Hepatocyte (in vitro differentiated cells): ENCODE data around the gene KIF20B. TPM values are rescaled to one million over a fixed set of nuclear protein-coding genes. Genes with fewer than 3 reads are reported as not detected.

Experiments
- DNase-seq: peaks from one replicate; pipeline ENCODE4 v3.0.0-alpha.2; 2016; ENCODE audit warnings: low spot score
- H2AFZ ChIP-seq: fragments of 200-600 bp; sonication (generic); 2 replicates; pipeline ENCODE4 v1.6.0; 2016; ENCODE audit warnings: antibody characterized with exemption, mild to moderate bottlenecking
- H3K27ac ChIP-seq: fragments of 200-600 bp; sonication (generic); 2 replicates; pipeline ENCODE4 v1.5.1; 2016; ENCODE audit warnings: mild to moderate bottlenecking
- H3K27me3 ChIP-seq: fragments of 200-600 bp; sonication (generic); 2 replicates; pipeline ENCODE4 v1.6.1; 2016
- H3K36me3 ChIP-seq: fragments of 200-600 bp; sonication (generic); replicated peaks from 2 replicates; pipeline ENCODE4 v1.5.1; 2016; ENCODE audit warnings: low read depth; ENCODE audit not compliant: insufficient read depth
- H3K4me1 ChIP-seq: fragments of 200-600 bp; sonication (generic); 2 replicates; pipeline ENCODE4 v1.5.1; 2016; ENCODE audit warnings: mild to moderate bottlenecking, moderate library complexity; ENCODE audit not compliant: insufficient read depth
- H3K4me2 ChIP-seq: fragments of 200-600 bp; sonication (generic); 2 replicates; pipeline ENCODE4 v1.6.0; 2016
- H3K4me3 ChIP-seq: fragments of 200-600 bp; sonication (generic); 2 replicates; pipeline ENCODE4 v1.5.1; 2016; ENCODE audit warnings: mild to moderate bottlenecking
- H3K79me2 ChIP-seq: fragments of 200-600 bp; sonication (generic); 2 replicates; pipeline ENCODE4 v1.6.0; 2017; ENCODE audit warnings: mild to moderate bottlenecking
- H3K9me2 ChIP-seq: fragments of 200-600 bp; sonication (generic); replicated peaks from 2 replicates; pipeline ENCODE4 v1.6.0; 2017; ENCODE audit warnings: mild to moderate bottlenecking; ENCODE audit not compliant: insufficient read depth
- H3K9me3 ChIP-seq: fragments of 200-600 bp; sonication (generic); 2 replicates; pipeline ENCODE4 v1.5.1; 2016; ENCODE audit warnings: low read depth, mild to moderate bottlenecking
- H4K20me1 ChIP-seq: fragments of 200-600 bp; sonication (generic); 2 replicates; pipeline ENCODE4 v1.6.0; 2016; ENCODE audit warnings: mild to moderate bottlenecking; ENCODE audit not compliant: insufficient read depth, poor library complexity, severe bottlenecking
- EZH2 ChIP-seq: fragments of 200-600 bp; sonication (generic); IDR thresholded peaks from 2 replicates; pipeline ENCODE4 v1.6.1; 2016; ENCODE audit warnings: antibody characterized with exemption, mild to moderate bottlenecking, borderline replicate concordance
- EZH2phosphoT487 ChIP-seq: fragments of 200-600 bp; sonication (generic); IDR thresholded peaks from one replicate; pipeline ENCODE4 v1.6.1; 2018; ENCODE audit warnings: antibody characterized with exemption, mild to moderate bottlenecking, low read depth, moderate library complexity; ENCODE audit not compliant: unreplicated experiment, severe bottlenecking
- WGBS: methylation state at CpG from one replicate; pipeline ENCODE4 v1.1.6; 2016; ENCODE audit warnings: low lambda C conversion rate; ENCODE audit errors: missing lambda C conversion rate; 5-methylcytosine and 5-hydroxymethylcytosine counted together
- polyA plus RNA-seq: library from polyadenylated mRNA; unstranded; fragments of >200 nt; fragmentation: Nextera tagmentation; extraction: Ambion mirVana; gene quantifications from 2 replicates; pipeline ENCODE4 v1.2.1, GENCODE V29; 2016
- total RNA-seq: library from RNA; depleted of rRNA; stranded (reverse); fragments of >200 nt; gene quantifications from 2 replicates; pipeline ENCODE4 v1.2.3, GENCODE V29; 2014
- TF ChIP-seq, protein P1 (sequence below): fragments of 200-600 bp; sonication (generic); IDR thresholded peaks from 2 replicates; pipeline ENCODE4 v1.5.1; 2016; ENCODE audit warnings: antibody characterized with exemption, mild to moderate bottlenecking; ENCODE audit not compliant: poor library complexity

Gene KIF20B
- total and polyA plus RNA-seq, 2 experiments from 2014 or later, result 4.6 to 6.9 TPM

GRCh38 chr10:89795840-89796239 lies 94.5 kb downstream of the KIF20B start:
- H3K79me2 ChIP-seq, result no peaks in the 10 kb centered on the region
- H3K9me2 ChIP-seq, result no peaks in the 10 kb centered on the region
- no peaks in the 10 kb centered on the region for H3K36me3 ChIP-seq
- no peaks in the 10 kb centered on the region for H4K20me1 ChIP-seq
- no peaks in the 10 kb centered on the region for H3K27me3 ChIP-seq
- H3K4me1 ChIP-seq, result no peaks in the 10 kb centered on the region
- H3K9me3 ChIP-seq, result no peaks in the 10 kb centered on the region
- H3K4me3 ChIP-seq, result no peak overlapping the region
- no peak overlapping the region for H2AFZ ChIP-seq
- no peak for TF ChIP-seq EZH2
- TF ChIP-seq EZH2phosphoT487, result no peak
- TF ChIP-seq, protein P1, sequence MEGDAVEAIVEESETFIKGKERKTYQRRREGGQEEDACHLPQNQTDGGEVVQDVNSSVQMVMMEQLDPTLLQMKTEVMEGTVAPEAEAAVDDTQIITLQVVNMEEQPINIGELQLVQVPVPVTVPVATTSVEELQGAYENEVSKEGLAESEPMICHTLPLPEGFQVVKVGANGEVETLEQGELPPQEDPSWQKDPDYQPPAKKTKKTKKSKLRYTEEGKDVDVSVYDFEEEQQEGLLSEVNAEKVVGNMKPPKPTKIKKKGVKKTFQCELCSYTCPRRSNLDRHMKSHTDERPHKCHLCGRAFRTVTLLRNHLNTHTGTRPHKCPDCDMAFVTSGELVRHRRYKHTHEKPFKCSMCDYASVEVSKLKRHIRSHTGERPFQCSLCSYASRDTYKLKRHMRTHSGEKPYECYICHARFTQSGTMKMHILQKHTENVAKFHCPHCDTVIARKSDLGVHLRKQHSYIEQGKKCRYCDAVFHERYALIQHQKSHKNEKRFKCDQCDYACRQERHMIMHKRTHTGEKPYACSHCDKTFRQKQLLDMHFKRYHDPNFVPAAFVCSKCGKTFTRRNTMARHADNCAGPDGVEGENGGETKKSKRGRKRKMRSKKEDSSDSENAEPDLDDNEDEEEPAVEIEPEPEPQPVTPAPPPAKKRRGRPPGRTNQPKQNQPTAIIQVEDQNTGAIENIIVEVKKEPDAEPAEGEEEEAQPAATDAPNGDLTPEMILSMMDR, result no peak
- DNase-seq, result no peak
- WGBS, result 67% methylated on average over 1 of the region's 1 CpG
- H3K4me2 ChIP-seq, result no peak overlapping the region
- no peak overlapping the region for H3K27ac ChIP-seq

GRCh38 chr10:89798092-89798491 lies 96.7 kb downstream of the KIF20B start:
- Histone ChIP-seq H3K36me3 (no peaks in the 10 kb centered on the region), H3K27me3 (no peaks in the 10 kb centered on the region), H2AFZ (no peak overlapping the region), H3K4me1 (no peaks in the 10 kb centered on the region), H3K79me2 (no peaks in the 10 kb centered on the region), H3K9me2 (no peaks in the 10 kb centered on the region), H4K20me1 (no peaks in the 10 kb centered on the region), H3K9me3 (no peaks in the 10 kb centered on the region), H3K4me3 (no peak overlapping the region), H3K27ac (no peak overlapping the region), H3K4me2 (no peak overlapping the region)
- 52% methylated on average over 2 of the region's 2 CpGs for WGBS
- TF ChIP-seq EZH2 (no peak), EZH2phosphoT487 (no peak)
- TF ChIP-seq, protein P1, result no peak
- no peak for DNase-seq

DNA sequence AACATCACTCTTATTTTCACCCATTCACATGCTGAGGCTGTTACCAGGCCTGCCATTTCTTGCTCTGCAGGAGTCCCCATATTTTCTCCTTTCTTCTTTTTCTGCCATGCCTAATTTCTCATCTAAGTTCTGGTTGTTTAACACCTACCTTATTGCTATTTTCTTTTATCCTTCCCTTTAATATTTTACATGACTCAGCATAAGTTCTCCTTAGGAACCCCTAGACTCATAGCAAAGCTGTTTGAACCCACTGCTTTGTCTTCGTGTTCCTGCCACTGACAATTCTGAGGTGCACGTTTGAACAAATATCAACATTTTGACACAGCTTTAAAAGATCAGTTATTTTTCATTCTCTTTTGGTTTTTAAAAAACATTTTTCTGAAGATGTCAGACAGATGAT lies 98.2 kb downstream of the KIF20B start:
- Histone ChIP-seq H3K9me2 (no peaks in the 10 kb centered on the region), H3K27me3 (no peaks in the 10 kb centered on the region), H2AFZ (no peak overlapping the region), H3K79me2 (no peaks in the 10 kb centered on the region), H3K4me2 (no peak overlapping the region), H3K27ac (no peak overlapping the region), H4K20me1 (no peaks in the 10 kb centered on the region), H3K4me3 (no peak overlapping the region), H3K9me3 (no peaks in the 10 kb centered on the region), H3K4me1 (no peaks in the 10 kb centered on the region), H3K36me3 (no peaks in the 10 kb centered on the region)
- TF ChIP-seq EZH2 (no peak), EZH2phosphoT487 (no peak)
- TF ChIP-seq, protein P1, result no peak
- 86% methylated on average over 2 of the region's 2 CpGs for WGBS
- no peak for DNase-seq

- H4K20me1 ChIP-seq, result no peaks in the 10 kb centered on the region
- TF ChIP-seq, protein P1, result no peak
- TF ChIP-seq EZH2 (no peak), EZH2phosphoT487 (no peak)
- no peaks in the 10 kb centered on the region for H3K9me2 ChIP-seq
- H3K79me2 ChIP-seq, result no peaks in the 10 kb centered on the region
- no peaks in the 10 kb centered on the region for H3K27me3 ChIP-seq
- 63% methylated on average over 2 of the region's 2 CpGs for WGBS
- no peak overlapping the region for H3K4me2 ChIP-seq
- H3K27ac ChIP-seq, result no peak overlapping the region
- no peak overlapping the region for H2AFZ ChIP-seq
- H3K4me3 ChIP-seq, result no peak overlapping the region
- no peaks in the 10 kb centered on the region for H3K4me1 ChIP-seq
- no peak for DNase-seq
- H3K9me3 ChIP-seq, result no peaks in the 10 kb centered on the region
- no peaks in the 10 kb centered on the region for H3K36me3 ChIP-seq
Observed at GRCh38 chr10:89805599-89806013, 104.2 kb downstream of the KIF20B start.
